Measurements from ENCODE around the gene FASN.

DNA sequence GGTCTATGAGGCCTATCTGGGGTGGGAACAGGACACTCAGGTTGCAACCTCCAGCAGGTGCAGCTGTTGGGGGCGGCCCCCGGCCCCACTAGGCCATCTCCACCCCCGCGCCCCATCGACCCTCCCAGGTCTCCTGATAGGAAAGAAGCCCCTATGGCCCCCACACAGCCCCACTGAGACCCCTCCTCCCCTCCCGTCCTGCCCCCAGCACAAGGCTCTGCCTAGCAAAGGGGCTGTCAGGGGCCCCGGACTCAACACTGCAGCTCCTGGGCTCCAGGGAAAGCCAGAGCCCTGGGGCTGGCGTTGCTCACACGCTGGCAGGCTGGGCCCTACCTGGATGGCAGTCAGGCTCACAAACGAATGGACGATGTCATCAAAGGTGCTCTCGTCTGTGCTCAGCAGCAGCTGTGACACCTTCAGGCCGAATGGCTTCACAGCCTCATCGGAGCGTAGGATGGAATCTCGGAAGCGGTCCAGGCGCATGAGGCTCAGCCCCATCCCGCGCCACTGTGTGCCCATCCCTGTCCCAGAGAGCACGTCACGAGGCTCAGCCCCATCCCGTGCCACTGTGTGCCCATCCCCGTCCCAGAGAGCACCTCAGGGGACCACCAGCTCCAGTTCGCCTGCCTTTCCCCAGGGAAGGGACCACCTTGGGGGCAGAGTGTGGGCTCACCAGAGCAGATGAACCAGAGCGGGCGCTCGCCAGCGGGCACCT, 7.3 kb downstream of the FASN start:
- TF ChIP-seq, protein P1, sequence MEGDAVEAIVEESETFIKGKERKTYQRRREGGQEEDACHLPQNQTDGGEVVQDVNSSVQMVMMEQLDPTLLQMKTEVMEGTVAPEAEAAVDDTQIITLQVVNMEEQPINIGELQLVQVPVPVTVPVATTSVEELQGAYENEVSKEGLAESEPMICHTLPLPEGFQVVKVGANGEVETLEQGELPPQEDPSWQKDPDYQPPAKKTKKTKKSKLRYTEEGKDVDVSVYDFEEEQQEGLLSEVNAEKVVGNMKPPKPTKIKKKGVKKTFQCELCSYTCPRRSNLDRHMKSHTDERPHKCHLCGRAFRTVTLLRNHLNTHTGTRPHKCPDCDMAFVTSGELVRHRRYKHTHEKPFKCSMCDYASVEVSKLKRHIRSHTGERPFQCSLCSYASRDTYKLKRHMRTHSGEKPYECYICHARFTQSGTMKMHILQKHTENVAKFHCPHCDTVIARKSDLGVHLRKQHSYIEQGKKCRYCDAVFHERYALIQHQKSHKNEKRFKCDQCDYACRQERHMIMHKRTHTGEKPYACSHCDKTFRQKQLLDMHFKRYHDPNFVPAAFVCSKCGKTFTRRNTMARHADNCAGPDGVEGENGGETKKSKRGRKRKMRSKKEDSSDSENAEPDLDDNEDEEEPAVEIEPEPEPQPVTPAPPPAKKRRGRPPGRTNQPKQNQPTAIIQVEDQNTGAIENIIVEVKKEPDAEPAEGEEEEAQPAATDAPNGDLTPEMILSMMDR (IDR thresholded peaks at IDR 0.05): no peak
- TF ChIP-seq POLR2A (IDR thresholded peaks at IDR 0.05): no peak
